ENCODE data around the gene ECI1.

Gene ECI1

DNA sequence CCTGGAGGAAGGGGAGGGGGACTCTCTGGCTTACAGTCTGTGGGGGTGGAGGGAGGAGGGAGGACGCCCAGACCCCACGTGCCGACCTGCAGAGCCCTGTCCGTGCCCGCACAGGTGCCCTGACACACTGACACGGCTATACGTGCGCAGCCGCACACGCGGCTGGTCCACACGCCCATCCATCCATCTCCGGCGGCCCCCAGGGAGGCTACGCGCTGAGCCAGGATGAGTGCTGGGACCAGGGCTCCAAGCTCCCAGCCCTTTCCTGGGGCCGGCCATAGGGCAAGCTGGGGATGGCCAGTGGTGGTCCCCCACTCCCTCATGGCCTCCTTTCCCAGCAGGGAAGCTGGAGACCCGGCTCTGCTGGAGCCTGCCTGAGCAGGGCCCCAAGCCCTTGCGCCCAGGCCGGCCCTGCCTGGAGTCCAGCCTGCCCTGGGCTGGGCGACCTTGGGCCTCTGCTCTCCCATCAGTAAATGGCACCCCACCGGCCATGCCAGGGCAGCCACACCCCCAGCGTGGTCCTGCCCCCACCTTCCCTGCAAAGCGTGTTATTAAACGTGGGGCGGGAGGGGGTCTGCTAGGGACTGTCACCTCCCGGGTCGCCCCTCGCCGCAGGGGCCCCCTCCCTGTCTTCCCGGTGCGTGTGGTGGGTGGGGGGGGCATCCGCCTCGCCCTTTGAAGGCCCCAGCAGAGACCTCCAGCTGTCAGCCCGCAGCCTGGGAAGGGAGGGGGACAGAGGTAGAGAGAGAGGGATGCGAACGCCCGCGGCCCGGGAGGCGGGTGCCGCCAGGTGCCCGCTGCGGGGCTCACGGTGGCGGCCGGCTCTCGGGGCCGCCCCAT is 55.8 kb downstream of the ECI1 start:
- Histone ChIP-seq H3K27me3 (ENCODE audit: control insufficient read depth, insufficient read depth, low read length) (no peaks in the 10 kb centered on the region), H3K4me2 (ENCODE audit: low read length) (peak overlapping the region; percentile 82), H3K36me3 (ENCODE audit: control insufficient read depth, insufficient read depth, low read length) (no peaks in the 10 kb centered on the region), H3K9ac (no peak overlapping the region), H2AFZ (peak overlapping the region; percentile 76), H3K9me3 (ENCODE audit: control insufficient read depth, low read length) (no peaks in the 10 kb centered on the region), H3K4me1 (peaks cover 7% of the 10 kb centered on the region), H3K27ac (no peak overlapping the region), H3K4me3 (ENCODE audit: low read depth, low read length) (peak overlapping the region; percentile 53), H3K79me2 (peaks cover 2% of the 10 kb centered on the region)
- TF ChIP-seq, protein P1, sequence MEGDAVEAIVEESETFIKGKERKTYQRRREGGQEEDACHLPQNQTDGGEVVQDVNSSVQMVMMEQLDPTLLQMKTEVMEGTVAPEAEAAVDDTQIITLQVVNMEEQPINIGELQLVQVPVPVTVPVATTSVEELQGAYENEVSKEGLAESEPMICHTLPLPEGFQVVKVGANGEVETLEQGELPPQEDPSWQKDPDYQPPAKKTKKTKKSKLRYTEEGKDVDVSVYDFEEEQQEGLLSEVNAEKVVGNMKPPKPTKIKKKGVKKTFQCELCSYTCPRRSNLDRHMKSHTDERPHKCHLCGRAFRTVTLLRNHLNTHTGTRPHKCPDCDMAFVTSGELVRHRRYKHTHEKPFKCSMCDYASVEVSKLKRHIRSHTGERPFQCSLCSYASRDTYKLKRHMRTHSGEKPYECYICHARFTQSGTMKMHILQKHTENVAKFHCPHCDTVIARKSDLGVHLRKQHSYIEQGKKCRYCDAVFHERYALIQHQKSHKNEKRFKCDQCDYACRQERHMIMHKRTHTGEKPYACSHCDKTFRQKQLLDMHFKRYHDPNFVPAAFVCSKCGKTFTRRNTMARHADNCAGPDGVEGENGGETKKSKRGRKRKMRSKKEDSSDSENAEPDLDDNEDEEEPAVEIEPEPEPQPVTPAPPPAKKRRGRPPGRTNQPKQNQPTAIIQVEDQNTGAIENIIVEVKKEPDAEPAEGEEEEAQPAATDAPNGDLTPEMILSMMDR (IDR thresholded peaks at IDR 0.05): no peak

DNA sequence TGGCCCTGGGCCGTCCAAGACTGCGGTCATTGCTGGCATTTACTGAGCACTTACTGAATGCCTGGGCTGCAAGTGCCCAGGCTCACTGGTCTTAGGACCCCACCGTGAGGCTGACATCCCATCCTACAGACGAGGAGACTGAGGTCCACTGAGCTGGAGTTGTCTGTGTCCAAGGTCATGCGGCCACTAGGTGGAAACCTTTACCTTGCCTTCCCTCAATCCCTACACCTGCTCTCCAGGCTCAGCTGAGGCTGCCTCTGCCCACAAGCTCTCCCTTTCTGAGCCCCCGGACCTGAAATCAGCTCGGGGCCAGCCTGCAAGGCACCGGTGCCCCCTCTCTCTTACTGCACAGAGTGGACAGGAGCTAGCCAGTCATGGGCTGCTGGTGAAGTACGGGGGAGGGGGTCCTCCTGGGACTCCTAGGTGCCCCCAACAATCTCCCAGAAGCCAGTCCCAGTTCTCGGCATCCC is 56.5 kb downstream of the ECI1 start:
- Histone ChIP-seq H3K4me3 (ENCODE audit: low read depth, low read length) (peak overlapping the region; percentile 53), H3K9ac (no peak overlapping the region), H3K27me3 (ENCODE audit: control insufficient read depth, insufficient read depth, low read length) (no peaks in the 10 kb centered on the region), H2AFZ (peak overlapping the region; percentile 76), H3K9me3 (ENCODE audit: control insufficient read depth, low read length) (no peaks in the 10 kb centered on the region), H3K36me3 (ENCODE audit: control insufficient read depth, insufficient read depth, low read length) (no peaks in the 10 kb centered on the region), H3K79me2 (peaks cover 2% of the 10 kb centered on the region), H3K27ac (no peak overlapping the region), H3K4me1 (peaks cover 7% of the 10 kb centered on the region), H3K4me2 (ENCODE audit: low read length) (peak overlapping the region; percentile 82)
- TF ChIP-seq, protein P1 (IDR thresholded peaks at IDR 0.05): peak; percentile 44

DNA sequence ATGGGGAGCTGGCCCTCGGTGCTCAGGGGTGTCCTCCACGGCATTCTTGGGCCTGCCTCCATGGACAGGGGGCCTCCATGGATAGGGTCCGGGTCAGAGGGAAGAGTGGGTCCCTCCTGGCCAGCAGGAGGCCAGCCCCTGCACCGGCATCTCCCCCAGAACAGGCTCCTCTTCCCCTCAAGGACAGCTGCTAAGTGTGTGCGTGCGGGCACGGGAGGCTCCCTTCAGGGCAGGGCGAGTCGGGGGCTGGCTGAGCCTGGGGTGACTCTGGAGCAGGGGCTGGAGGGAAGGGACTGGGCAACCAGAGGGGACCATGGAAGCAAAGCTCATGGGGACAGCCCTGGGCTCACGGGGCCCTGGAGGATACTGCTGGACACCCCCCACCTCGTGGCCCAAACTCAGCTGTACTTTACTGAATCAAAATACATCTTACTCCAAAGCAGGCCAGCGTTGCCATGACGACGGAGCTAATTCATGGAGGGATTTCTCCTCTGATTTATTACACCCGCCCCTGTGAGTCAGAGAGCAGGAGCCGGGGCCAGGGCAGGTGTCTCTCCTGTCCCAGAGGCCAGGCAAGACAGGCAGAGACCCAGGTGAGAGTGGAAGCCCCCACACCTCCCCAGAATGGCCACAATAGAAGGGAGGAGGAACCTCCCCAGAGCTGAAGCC is 57.1 kb downstream of the ECI1 start:
- no peaks in the 10 kb centered on the region for H3K9me3 ChIP-seq (ENCODE audit: control insufficient read depth, low read length)
- H3K27ac ChIP-seq: no peak overlapping the region
- H3K9ac ChIP-seq: no peak overlapping the region
- H3K4me1 ChIP-seq: peaks cover 7% of the 10 kb centered on the region
- H3K36me3 ChIP-seq (ENCODE audit: control insufficient read depth, insufficient read depth, low read length): no peaks in the 10 kb centered on the region
- H2AFZ ChIP-seq: no peak overlapping the region
- no peak overlapping the region for H3K4me3 ChIP-seq (ENCODE audit: low read depth, low read length)
- H3K27me3 ChIP-seq (ENCODE audit: control insufficient read depth, insufficient read depth, low read length): no peaks in the 10 kb centered on the region
- peaks cover 2% of the 10 kb centered on the region for H3K79me2 ChIP-seq
- H3K4me2 ChIP-seq (ENCODE audit: low read length): no peak overlapping the region
- TF ChIP-seq, protein P1 (IDR thresholded peaks at IDR 0.05): no peak

DNA sequence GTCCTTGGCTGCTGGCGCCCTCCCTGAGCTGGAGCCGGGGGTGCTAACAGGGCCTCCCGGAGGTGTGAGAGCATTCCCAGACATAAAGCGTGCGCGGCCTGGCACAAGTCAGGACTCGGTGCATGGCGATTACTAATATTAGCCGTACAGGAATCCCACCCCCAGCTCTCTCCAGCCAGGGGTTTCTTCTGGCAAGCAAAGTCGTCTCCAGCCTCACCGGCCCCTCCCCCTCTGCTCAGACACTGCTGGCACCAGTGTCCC is 60.0 kb downstream of the ECI1 start:
- Histone ChIP-seq H3K4me1 (peaks cover 7% of the 10 kb centered on the region), H3K79me2 (peaks cover 2% of the 10 kb centered on the region), H3K36me3 (ENCODE audit: control insufficient read depth, insufficient read depth, low read length) (no peaks in the 10 kb centered on the region), H3K27ac (no peak overlapping the region), H3K27me3 (ENCODE audit: control insufficient read depth, insufficient read depth, low read length) (no peaks in the 10 kb centered on the region), H3K9me3 (ENCODE audit: control insufficient read depth, low read length) (no peaks in the 10 kb centered on the region), H3K9ac (no peak overlapping the region), H2AFZ (no peak overlapping the region), H3K4me3 (ENCODE audit: low read depth, low read length) (no peak overlapping the region), H3K4me2 (ENCODE audit: low read length) (no peak overlapping the region)
- TF ChIP-seq, protein P1 (IDR thresholded peaks at IDR 0.05): no peak
